ENCODE data around the gene EIF4E2. TPM values are rescaled to one million over a fixed set of nuclear protein-coding genes. Genes with fewer than 3 reads are reported as not detected.

EIF4E2 gene
- total RNA-seq, 1 experiment from 2014 or later, result 97.8 TPM

DNA sequence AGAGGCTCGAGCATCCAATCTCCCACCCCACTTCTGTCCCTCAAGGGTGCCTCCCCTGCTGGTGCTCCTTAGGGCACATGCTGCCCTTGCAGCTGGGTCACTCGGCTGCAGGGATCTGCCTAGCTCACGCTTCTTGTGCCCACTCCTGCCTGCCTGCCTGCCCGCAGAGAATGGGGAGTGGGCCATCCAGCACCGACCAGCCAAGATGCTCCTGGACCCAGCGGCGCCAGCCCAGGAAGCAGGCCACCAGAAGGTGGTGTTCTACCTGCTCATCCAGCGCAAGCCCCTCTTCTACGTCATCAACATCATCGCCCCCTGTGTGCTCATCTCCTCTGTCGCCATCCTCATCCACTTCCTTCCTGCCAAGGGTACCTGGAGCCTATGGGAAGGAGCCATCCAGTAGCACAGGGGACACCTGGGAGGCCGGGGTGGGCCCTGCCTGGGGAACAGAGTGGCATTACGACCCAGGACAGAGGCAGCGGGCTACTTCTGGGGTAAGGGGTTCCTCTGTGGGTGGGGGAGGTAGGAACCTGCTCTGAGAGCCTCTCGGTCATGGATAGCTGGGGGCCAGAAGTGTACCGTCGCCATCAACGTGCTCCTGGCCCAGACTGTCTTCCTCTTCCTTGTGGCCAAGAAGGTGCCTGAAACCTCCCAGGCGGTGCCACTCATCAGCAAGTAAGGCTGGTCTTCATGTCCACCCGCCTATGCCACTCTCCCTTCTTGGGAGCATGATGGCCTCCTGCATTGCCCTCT, 7.6 kb upstream of the EIF4E2 start:
- H3K4me1 Mint-ChIP-seq, result peaks cover 18% of the 10 kb centered on the region
- H3K36me3 Mint-ChIP-seq, result peaks cover 11% of the 10 kb centered on the region
- POLR2A ChIA-PET, result no interaction called here
- ATAC-seq (no peak), DNase-seq (ENCODE audit: low spot score) (no peak)
- peaks cover 4% of the 10 kb centered on the region; the same call in 1 of the 2 replicates for H3K27me3 Mint-ChIP-seq (ENCODE audit: low read depth)
- H3K9me3 Mint-ChIP-seq, result no peaks in the 10 kb centered on the region
- no peak overlapping the region for H3K27ac Mint-ChIP-seq
- CTCF ChIA-PET, result no interaction called here
- TF ChIP-seq, protein P1, sequence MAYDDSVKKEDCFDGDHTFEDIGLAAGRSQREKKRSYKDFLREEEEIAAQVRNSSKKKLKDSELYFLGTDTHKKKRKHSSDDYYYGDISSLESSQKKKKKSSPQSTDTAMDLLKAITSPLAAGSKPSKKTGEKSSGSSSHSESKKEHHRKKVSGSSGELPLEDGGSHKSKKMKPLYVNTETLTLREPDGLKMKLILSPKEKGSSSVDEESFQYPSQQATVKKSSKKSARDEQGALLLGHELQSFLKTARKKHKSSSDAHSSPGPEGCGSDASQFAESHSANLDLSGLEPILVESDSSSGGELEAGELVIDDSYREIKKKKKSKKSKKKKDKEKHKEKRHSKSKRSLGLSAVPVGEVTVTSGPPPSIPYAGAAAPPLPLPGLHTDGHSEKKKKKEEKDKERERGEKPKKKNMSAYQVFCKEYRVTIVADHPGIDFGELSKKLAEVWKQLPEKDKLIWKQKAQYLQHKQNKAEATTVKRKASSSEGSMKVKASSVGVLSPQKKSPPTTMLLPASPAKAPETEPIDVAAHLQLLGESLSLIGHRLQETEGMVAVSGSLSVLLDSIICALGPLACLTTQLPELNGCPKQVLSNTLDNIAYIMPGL (CRISPR knock-in tag; IDR thresholded peaks at IDR 0.05), result no peak
- no peak for TF ChIP-seq TEAD1 (CRISPR knock-in tag; IDR thresholded peaks at IDR 0.05)
- TF ChIP-seq ZNF121 (CRISPR knock-in tag; IDR thresholded peaks at IDR 0.05), result no peak
- no peak for TF ChIP-seq GABPB1 (CRISPR knock-in tag; IDR thresholded peaks at IDR 0.05)
- TF ChIP-seq NR2C2 (CRISPR knock-in tag; IDR thresholded peaks at IDR 0.05), result no peak
- no peak for TF ChIP-seq ETV6 (CRISPR knock-in tag; IDR thresholded peaks at IDR 0.05)
- TF ChIP-seq, protein P2, sequence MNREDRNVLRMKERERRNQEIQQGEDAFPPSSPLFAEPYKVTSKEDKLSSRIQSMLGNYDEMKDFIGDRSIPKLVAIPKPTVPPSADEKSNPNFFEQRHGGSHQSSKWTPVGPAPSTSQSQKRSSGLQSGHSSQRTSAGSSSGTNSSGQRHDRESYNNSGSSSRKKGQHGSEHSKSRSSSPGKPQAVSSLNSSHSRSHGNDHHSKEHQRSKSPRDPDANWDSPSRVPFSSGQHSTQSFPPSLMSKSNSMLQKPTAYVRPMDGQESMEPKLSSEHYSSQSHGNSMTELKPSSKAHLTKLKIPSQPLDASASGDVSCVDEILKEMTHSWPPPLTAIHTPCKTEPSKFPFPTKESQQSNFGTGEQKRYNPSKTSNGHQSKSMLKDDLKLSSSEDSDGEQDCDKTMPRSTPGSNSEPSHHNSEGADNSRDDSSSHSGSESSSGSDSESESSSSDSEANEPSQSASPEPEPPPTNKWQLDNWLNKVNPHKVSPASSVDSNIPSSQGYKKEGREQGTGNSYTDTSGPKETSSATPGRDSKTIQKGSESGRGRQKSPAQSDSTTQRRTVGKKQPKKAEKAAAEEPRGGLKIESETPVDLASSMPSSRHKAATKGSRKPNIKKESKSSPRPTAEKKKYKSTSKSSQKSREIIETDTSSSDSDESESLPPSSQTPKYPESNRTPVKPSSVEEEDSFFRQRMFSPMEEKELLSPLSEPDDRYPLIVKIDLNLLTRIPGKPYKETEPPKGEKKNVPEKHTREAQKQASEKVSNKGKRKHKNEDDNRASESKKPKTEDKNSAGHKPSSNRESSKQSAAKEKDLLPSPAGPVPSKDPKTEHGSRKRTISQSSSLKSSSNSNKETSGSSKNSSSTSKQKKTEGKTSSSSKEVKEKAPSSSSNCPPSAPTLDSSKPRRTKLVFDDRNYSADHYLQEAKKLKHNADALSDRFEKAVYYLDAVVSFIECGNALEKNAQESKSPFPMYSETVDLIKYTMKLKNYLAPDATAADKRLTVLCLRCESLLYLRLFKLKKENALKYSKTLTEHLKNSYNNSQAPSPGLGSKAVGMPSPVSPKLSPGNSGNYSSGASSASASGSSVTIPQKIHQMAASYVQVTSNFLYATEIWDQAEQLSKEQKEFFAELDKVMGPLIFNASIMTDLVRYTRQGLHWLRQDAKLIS (CRISPR knock-in tag; IDR thresholded peaks at IDR 0.05; ENCODE audit: borderline replicate concordance), result no peak
- TF ChIP-seq, protein P3, sequence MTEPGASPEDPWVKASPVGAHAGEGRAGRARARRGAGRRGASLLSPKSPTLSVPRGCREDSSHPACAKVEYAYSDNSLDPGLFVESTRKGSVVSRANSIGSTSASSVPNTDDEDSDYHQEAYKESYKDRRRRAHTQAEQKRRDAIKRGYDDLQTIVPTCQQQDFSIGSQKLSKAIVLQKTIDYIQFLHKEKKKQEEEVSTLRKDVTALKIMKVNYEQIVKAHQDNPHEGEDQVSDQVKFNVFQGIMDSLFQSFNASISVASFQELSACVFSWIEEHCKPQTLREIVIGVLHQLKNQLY (CRISPR knock-in tag; IDR thresholded peaks at IDR 0.05), result no peak
- TF ChIP-seq, protein P4, sequence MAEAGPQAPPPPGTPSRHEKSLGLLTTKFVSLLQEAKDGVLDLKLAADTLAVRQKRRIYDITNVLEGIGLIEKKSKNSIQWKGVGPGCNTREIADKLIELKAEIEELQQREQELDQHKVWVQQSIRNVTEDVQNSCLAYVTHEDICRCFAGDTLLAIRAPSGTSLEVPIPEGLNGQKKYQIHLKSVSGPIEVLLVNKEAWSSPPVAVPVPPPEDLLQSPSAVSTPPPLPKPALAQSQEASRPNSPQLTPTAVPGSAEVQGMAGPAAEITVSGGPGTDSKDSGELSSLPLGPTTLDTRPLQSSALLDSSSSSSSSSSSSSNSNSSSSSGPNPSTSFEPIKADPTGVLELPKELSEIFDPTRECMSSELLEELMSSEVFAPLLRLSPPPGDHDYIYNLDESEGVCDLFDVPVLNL (CRISPR knock-in tag; IDR thresholded peaks at IDR 0.05; ENCODE audit: borderline replicate concordance, low read depth), result no peak
- no peak for TF ChIP-seq TP53 (CRISPR knock-in tag; IDR thresholded peaks at IDR 0.05)
- H3K4me3 Mint-ChIP-seq, result no peak overlapping the region

DNA sequence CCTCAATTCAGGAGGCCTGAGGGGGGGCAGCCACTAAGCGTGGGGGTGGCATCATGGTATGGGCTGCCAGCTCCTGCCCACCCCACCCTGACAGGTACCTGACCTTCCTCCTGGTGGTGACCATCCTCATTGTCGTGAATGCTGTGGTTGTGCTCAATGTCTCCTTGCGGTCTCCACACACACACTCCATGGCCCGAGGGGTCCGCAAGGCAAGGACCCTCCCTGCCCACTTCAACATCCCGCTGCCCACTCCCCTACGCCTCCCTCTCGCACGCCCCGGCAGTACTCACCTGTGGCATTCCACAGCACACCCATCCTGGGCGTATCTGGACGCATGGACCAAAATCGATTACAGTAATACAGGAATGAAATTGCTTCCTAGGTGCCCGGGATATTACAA, 7.0 kb upstream of the EIF4E2 start:
- peaks cover 17% of the 10 kb centered on the region for H3K36me3 Mint-ChIP-seq
- ChIA-PET POLR2A (no interaction called here), CTCF (interaction anchor here (0.9 kb wide), 1 partner anchor 12 kb away, joined by 3 read pairs; no protein-coding TSS in a partner anchor)
- H3K27ac Mint-ChIP-seq, result no peak overlapping the region
- peaks cover 2% of the 10 kb centered on the region for H3K27me3 Mint-ChIP-seq (ENCODE audit: low read depth)
- H3K9me3 Mint-ChIP-seq, result peaks cover 2% of the 10 kb centered on the region
- DNase-seq (ENCODE audit: low spot score) (no peak), ATAC-seq (no peak)
- peaks cover 12% of the 10 kb centered on the region for H3K4me1 Mint-ChIP-seq
- H3K4me3 Mint-ChIP-seq, result no peak overlapping the region
- TF ChIP-seq, protein P5, sequence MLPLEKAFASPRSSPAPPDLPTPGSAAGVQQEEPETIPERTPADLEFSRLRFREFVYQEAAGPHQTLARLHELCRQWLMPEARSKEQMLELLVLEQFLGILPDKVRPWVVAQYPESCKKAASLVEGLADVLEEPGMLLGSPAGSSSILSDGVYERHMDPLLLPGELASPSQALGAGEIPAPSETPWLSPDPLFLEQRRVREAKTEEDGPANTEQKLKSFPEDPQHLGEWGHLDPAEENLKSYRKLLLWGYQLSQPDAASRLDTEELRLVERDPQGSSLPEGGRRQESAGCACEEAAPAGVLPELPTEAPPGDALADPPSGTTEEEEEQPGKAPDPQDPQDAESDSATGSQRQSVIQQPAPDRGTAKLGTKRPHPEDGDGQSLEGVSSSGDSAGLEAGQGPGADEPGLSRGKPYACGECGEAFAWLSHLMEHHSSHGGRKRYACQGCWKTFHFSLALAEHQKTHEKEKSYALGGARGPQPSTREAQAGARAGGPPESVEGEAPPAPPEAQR (CRISPR knock-in tag; IDR thresholded peaks at IDR 0.05), result no peak
- TF ChIP-seq ZNF423 (CRISPR knock-in tag; IDR thresholded peaks at IDR 0.05), result no peak
- TF ChIP-seq, protein P6, sequence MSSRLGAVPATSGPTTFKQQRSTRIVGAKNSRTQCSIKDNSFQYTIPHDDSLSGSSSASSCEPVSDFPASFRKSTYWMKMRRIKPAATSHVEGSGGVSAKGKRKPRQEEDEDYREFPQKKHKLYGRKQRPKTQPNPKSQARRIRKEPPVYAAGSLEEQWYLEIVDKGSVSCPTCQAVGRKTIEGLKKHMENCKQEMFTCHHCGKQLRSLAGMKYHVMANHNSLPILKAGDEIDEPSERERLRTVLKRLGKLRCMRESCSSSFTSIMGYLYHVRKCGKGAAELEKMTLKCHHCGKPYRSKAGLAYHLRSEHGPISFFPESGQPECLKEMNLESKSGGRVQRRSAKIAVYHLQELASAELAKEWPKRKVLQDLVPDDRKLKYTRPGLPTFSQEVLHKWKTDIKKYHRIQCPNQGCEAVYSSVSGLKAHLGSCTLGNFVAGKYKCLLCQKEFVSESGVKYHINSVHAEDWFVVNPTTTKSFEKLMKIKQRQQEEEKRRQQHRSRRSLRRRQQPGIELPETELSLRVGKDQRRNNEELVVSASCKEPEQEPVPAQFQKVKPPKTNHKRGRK (CRISPR knock-in tag; IDR thresholded peaks at IDR 0.05; ENCODE audit: borderline replicate concordance), result no peak
- no peak for TF ChIP-seq ZNF416 (CRISPR knock-in tag; IDR thresholded peaks at IDR 0.05)
- TF ChIP-seq GTF2I (CRISPR knock-in tag; conservative IDR thresholded peaks at IDR 0.05), result no peak
- TF ChIP-seq, protein P7, sequence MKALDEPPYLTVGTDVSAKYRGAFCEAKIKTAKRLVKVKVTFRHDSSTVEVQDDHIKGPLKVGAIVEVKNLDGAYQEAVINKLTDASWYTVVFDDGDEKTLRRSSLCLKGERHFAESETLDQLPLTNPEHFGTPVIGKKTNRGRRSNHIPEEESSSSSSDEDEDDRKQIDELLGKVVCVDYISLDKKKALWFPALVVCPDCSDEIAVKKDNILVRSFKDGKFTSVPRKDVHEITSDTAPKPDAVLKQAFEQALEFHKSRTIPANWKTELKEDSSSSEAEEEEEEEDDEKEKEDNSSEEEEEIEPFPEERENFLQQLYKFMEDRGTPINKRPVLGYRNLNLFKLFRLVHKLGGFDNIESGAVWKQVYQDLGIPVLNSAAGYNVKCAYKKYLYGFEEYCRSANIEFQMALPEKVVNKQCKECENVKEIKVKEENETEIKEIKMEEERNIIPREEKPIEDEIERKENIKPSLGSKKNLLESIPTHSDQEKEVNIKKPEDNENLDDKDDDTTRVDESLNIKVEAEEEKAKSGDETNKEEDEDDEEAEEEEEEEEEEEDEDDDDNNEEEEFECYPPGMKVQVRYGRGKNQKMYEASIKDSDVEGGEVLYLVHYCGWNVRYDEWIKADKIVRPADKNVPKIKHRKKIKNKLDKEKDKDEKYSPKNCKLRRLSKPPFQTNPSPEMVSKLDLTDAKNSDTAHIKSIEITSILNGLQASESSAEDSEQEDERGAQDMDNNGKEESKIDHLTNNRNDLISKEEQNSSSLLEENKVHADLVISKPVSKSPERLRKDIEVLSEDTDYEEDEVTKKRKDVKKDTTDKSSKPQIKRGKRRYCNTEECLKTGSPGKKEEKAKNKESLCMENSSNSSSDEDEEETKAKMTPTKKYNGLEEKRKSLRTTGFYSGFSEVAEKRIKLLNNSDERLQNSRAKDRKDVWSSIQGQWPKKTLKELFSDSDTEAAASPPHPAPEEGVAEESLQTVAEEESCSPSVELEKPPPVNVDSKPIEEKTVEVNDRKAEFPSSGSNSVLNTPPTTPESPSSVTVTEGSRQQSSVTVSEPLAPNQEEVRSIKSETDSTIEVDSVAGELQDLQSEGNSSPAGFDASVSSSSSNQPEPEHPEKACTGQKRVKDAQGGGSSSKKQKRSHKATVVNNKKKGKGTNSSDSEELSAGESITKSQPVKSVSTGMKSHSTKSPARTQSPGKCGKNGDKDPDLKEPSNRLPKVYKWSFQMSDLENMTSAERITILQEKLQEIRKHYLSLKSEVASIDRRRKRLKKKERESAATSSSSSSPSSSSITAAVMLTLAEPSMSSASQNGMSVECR (CRISPR knock-in tag; IDR thresholded peaks at IDR 0.05; ENCODE audit: borderline replicate concordance), result no peak
- TF ChIP-seq, protein P8, sequence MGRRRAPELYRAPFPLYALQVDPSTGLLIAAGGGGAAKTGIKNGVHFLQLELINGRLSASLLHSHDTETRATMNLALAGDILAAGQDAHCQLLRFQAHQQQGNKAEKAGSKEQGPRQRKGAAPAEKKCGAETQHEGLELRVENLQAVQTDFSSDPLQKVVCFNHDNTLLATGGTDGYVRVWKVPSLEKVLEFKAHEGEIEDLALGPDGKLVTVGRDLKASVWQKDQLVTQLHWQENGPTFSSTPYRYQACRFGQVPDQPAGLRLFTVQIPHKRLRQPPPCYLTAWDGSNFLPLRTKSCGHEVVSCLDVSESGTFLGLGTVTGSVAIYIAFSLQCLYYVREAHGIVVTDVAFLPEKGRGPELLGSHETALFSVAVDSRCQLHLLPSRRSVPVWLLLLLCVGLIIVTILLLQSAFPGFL (CRISPR knock-in tag; IDR thresholded peaks at IDR 0.05; ENCODE audit: borderline replicate concordance), result no peak
- TF ChIP-seq ZNF138 (CRISPR knock-in tag; conservative IDR thresholded peaks at IDR 0.05), result no peak

Data from WTC11 (cell line).